GM10248 (cell line): Measurements from ENCODE around the gene ZNF532.

Experiments
- CTCF ChIA-PET: fragments of 300-600 bp; sonication (Branson Sonifier 250); formaldehyde crosslinking; extraction: SDS; loops from one replicate; lab custom pipeline; 2021; ENCODE audit warnings: antibody characterized with exemption; lab: Yijun Ruan, JAX
- POLR2A ChIA-PET: fragments of 350-650 bp; sonication (Branson Sonifier 250); formaldehyde crosslinking; extraction: SDS; loops from one replicate; lab custom pipeline; 2020; ENCODE audit warnings: antibody characterized with exemption; lab: Yijun Ruan, JAX
- DNase-seq: peaks from one replicate; pipeline ENCODE4 v3.0.0; 2012; ENCODE audit errors: extremely low spot score
- CTCF ChIP-seq: IDR thresholded peaks from 2 replicates; pipeline ENCODE4 v1.5.1; 2012; ENCODE audit warnings: mild to moderate bottlenecking, low read depth; ENCODE audit errors: extremely low read depth, missing control alignments, control extremely low read depth

The ZNF532 gene

DNA sequence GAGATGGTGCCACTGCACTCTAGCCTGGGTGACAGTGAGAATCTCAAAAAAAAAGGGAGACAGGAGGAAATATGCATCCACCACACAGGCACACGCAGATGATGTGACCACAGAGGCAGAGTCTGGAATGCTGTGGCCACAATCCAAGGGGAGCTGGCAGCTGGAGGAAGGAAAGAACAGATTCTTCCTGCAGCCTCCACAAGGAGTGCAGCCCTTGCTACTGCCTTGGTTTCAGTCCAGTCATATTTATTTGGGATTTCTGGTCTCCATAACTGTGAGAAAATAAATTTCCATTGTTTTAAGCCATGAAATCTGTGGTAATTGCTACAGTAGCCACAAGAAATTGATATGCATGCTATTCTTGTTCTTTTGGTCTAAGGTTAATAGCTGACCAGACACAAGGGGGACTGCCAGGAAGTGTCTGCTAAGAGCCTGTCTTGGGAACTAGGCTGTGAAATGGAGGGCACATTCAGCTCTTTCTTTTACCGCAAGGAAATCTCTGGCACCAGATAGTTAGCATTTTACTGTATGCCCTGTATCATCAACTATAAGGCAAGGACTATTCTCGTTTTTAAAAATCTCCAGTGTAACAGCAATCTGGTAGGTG lies 141.9 kb downstream of the ZNF532 start:
- POLR2A ChIA-PET, result no interaction called here
- CTCF ChIA-PET, result interaction anchor here (1.1 kb wide), 1 partner anchor 16 kb away, joined by 3 read pairs; no protein-coding TSS in a partner anchor
- no peak for DNase-seq
- no peak for TF ChIP-seq CTCF

DNA sequence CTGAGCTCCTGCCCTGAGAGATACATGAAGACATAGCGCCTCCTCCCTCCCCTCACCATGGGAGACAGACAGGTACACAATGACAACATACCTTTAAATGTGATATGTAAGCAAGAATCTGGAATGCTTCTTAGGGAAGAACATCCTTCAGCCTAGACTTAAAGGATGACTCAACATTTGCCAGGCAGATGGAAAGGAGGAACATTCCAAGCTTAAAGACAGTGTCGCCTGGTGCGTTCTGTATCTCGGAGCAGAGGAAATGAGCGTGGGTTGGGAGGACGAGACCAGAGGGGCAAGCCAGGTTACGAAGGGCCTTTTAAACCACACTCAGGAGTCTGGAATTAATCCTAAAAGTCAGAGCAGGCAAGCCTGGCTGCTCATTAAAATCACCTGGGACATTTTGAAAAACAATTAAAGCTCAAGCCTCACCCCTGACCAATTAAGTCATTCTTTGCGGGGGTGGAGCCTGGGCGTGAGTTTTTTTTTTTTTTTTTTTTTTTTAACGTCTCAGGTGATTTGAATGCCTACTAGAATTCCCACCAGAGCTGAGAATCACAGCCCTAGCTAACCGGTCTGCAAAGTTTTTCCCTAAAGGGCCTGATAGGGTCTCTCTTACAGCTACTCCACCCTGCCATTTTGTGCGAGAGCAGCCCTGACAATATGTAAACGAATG lies 143.8 kb downstream of the ZNF532 start:
- DNase-seq, result no peak
- POLR2A ChIA-PET, result interaction anchor here (0.7 kb wide), 1 partner anchor 260 kb away, joined by 6 read pairs; no protein-coding TSS in a partner anchor
- no peak for TF ChIP-seq CTCF
- CTCF ChIA-PET, result interaction anchor here (1.1 kb wide), 1 partner anchor 38 kb away, joined by 3 read pairs; no protein-coding TSS in a partner anchor

DNA sequence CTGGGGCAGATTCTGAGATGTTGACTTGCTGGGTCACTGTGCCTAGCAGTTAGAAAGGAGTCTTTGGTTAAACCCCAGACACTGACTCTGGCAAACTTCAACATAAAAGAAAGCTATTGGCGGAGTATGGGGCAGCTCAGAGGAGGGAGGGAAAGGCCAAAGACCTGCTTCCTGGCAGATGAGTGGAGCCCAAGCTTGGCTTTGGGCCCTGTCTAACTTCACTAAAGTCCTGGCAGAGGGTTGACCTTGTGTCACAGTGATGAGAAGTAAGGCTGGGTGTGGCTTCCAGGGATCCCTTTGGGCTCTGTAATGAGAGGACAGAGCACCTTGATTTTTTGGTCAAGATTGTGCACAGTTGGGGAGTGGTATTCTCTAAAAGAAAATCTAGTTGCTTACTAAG lies 145.2 kb downstream of the ZNF532 start:
- no peak for DNase-seq
- POLR2A ChIA-PET, result no interaction called here
- CTCF ChIA-PET, result interaction anchor here (1.0 to 2.8 kb wide), 6 partner anchors 11 to 245 kb away, joined by 3 to 13 read pairs (median 3); no protein-coding TSS in a partner anchor
- TF ChIP-seq CTCF, result no peak

DNA sequence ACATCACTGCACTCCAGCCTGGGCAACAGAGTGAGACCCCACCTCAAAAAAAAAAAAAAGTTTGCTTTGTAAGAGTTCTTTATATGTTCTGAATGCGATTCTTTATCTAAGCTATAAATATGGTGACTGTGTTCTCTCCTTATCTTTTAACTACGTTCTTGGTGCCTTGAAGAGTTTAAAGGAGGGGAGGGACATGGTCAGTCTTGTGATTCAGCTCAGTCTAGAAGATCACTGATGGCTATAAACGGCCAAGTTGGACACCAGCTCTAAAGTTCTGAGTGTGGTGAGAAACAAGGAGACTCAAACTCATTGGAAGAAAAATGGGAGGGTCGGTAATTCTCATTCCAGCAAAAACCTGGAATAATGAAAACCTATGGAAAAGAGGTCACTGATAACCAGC lies 146.6 kb downstream of the ZNF532 start:
- DNase-seq, result no peak
- no peak for TF ChIP-seq CTCF
- CTCF ChIA-PET, result interaction anchor here (1.2 to 2.8 kb wide), 4 partner anchors 10 to 247 kb away, joined by 3 to 13 read pairs (median 5); no protein-coding TSS in a partner anchor
- POLR2A ChIA-PET, result no interaction called here

GRCh38 chr18:59011786-59012185 lies 147.1 kb downstream of the ZNF532 start:
- POLR2A ChIA-PET, result no interaction called here
- CTCF ChIA-PET, result interaction anchor here (1.4 to 2.8 kb wide), 4 partner anchors 9 to 30 kb away, joined by 5 to 13 read pairs (median 6); no protein-coding TSS in a partner anchor
- TF ChIP-seq CTCF, result no peak
- DNase-seq, result no peak

- TF ChIP-seq CTCF, result no peak
- ChIA-PET CTCF (interaction anchor here (1.0 to 2.4 kb wide), 2 partner anchors 11 to 25 kb away, joined by 3 to 6 read pairs; no protein-coding TSS in a partner anchor), POLR2A (interaction anchor here (0.5 to 0.7 kb wide), 3 partner anchors 50 to 507 kb away, joined by 3 read pairs; no protein-coding TSS in a partner anchor)
- no peak for DNase-seq
Measured at GRCh38 chr18:59012815-59013705, 148.4 kb downstream of the ZNF532 start.
